Fibroblast of lung (primary cell): ENCODE results near the gene PPIE.

Experiments
- EZH2 ChIP-seq: IDR thresholded peaks from 2 replicates; pipeline ENCODE4 v1.5.1; 2012; ENCODE audit warnings: low read length, control low read depth, mild to moderate bottlenecking; ENCODE audit errors: missing control alignments
- TF ChIP-seq, protein P1 (sequence below), 2 donors: IDR thresholded peaks in 1 of 2; conservative IDR thresholded peaks in 1 of 2; 1 replicate in 1 of 2; 2 replicates in 1 of 2; pipeline ENCODE4 v1.5.1; 2011 to 2012; ENCODE audit warnings: low read length in 2 of 2, control low read depth in 1 of 2, inconsistent platforms in 1 of 2, low read depth in 1 of 2, mild to moderate bottlenecking in 1 of 2

DNA sequence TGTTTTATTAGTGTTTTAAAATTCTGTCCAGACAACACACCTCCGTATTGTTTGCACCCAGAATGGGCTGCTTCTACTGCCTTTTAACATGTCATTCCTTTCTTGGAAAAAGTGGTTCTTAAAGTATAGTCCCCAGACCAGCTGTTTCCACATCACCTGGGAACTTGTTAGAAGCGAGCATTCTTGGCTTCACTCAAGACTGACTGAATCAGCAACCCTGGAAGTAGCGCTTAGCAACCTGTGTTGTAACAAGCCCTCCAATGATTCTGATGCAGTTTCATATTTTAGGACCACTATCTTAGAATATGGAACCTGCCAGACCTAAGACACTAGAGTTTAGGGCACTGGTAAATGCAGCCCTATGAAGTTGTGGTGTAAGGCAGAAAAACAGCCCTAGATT lies 6.0 kb upstream of the PPIE start:
- TF ChIP-seq, protein P1, sequence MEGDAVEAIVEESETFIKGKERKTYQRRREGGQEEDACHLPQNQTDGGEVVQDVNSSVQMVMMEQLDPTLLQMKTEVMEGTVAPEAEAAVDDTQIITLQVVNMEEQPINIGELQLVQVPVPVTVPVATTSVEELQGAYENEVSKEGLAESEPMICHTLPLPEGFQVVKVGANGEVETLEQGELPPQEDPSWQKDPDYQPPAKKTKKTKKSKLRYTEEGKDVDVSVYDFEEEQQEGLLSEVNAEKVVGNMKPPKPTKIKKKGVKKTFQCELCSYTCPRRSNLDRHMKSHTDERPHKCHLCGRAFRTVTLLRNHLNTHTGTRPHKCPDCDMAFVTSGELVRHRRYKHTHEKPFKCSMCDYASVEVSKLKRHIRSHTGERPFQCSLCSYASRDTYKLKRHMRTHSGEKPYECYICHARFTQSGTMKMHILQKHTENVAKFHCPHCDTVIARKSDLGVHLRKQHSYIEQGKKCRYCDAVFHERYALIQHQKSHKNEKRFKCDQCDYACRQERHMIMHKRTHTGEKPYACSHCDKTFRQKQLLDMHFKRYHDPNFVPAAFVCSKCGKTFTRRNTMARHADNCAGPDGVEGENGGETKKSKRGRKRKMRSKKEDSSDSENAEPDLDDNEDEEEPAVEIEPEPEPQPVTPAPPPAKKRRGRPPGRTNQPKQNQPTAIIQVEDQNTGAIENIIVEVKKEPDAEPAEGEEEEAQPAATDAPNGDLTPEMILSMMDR (conservative IDR thresholded peaks at IDR 0.05 in 1 of 2, IDR thresholded peaks at IDR 0.05 in 1 of 2; ENCODE audit: low read depth in 1 of 2, low read length in 2 of 2), result no peak
- TF ChIP-seq EZH2, result no peak
